Activated T-helper 2 cell treated with anti-CD3 and anti-CD28 coated beads, Interferon-gamma antibody, Interleukin-2, Interleukin-4, amounts not matched to agents 10 μg/mL and 5 μg/mL and 100 μg/mL, durations not matched to agents 14 hours and 24 hours and 36 hours (primary cell): ENCODE results near the gene KLK13. TPM values are rescaled to one million over a fixed set of nuclear protein-coding genes. Genes with fewer than 3 reads are reported as not detected.

Experiments
- DNase-seq: peaks from one replicate; pipeline ENCODE4 v3.0.0; 2021; ENCODE audit warnings: low spot score
- H3K27ac Mint-ChIP-seq: one replicate; pipeline ENCODE4 v1.8.0; 2021; ENCODE audit warnings: mixed read lengths
- H3K27me3 Mint-ChIP-seq: one replicate; pipeline ENCODE4 v1.8.0; 2021; ENCODE audit warnings: low read depth, mixed read lengths
- H3K36me3 Mint-ChIP-seq: one replicate; pipeline ENCODE4 v1.8.0; 2021; ENCODE audit warnings: low read depth, mixed read lengths
- H3K4me1 Mint-ChIP-seq: one replicate; pipeline ENCODE4 v1.8.0; 2021; ENCODE audit warnings: low read depth, mixed read lengths
- H3K4me3 Mint-ChIP-seq: one replicate; pipeline ENCODE4 v1.8.0; 2021; ENCODE audit warnings: low read depth, mild to moderate bottlenecking, moderate library complexity, mixed read lengths
- H3K9me3 Mint-ChIP-seq: one replicate; pipeline ENCODE4 v1.8.0; 2021; ENCODE audit warnings: mixed read lengths
- intact Hi-C: fragments of 100-400 bp; cut with micrococcal nuclease; formaldehyde crosslinking; loops from one replicate; pipeline ENCODE4 v1.15.1; 2023
- total RNA-seq: library from RNA; stranded (reverse); gene quantifications from 2 replicates; pipeline ENCODE4 v1.2.3, GENCODE V29; 2022

Gene KLK13
- total RNA-seq, 1 donor from 2014 or later = not detected

GRCh38 chr19:51098365-51099046 lies 33.6 kb upstream of the KLK13 start:
- peaks cover 46% of the 10 kb centered on the region for H3K36me3 Mint-ChIP-seq
- no peak for DNase-seq
- intact Hi-C loops = no loop called here
- peaks cover 16% of the 10 kb centered on the region for H3K4me1 Mint-ChIP-seq
- H3K27me3 Mint-ChIP-seq = no peaks in the 10 kb centered on the region
- no peak overlapping the region for H3K27ac Mint-ChIP-seq
- H3K9me3 Mint-ChIP-seq = no peaks in the 10 kb centered on the region
- no peak overlapping the region for H3K4me3 Mint-ChIP-seq

GRCh38 chr19:51097796-51098195 lies 32.9 kb upstream of the KLK13 start:
- Mint-ChIP-seq H3K27me3 (no peaks in the 10 kb centered on the region), H3K4me1 (peaks cover 15% of the 10 kb centered on the region), H3K4me3 (no peak overlapping the region), H3K36me3 (peaks cover 40% of the 10 kb centered on the region), H3K27ac (no peak overlapping the region), H3K9me3 (no peaks in the 10 kb centered on the region)
- intact Hi-C loops = no loop called here
- DNase-seq = no peak

- H3K4me1 Mint-ChIP-seq = peaks cover 10% of the 10 kb centered on the region
- H3K9me3 Mint-ChIP-seq = no peaks in the 10 kb centered on the region
- H3K27me3 Mint-ChIP-seq = no peaks in the 10 kb centered on the region
- H3K27ac Mint-ChIP-seq = no peak overlapping the region
- H3K4me3 Mint-ChIP-seq = no peak overlapping the region
- DNase-seq = peak; percentile 53
- H3K36me3 Mint-ChIP-seq = peaks cover 35% of the 10 kb centered on the region
- intact Hi-C loops = no loop called here
These were observed 32.4 kb upstream of the KLK13 start for GRCh38 chr19:51097166-51097738.

GRCh38 chr19:51096473-51097165 lies 31.7 kb upstream of the KLK13 start:
- H3K27me3 Mint-ChIP-seq = no peaks in the 10 kb centered on the region
- intact Hi-C loops = no loop called here
- no peak for DNase-seq
- no peaks in the 10 kb centered on the region for H3K9me3 Mint-ChIP-seq
- H3K27ac Mint-ChIP-seq = no peak overlapping the region
- H3K4me1 Mint-ChIP-seq = peaks cover 9% of the 10 kb centered on the region
- no peak overlapping the region for H3K4me3 Mint-ChIP-seq
- peaks cover 30% of the 10 kb centered on the region for H3K36me3 Mint-ChIP-seq

- DNase-seq = no peak
- no peak overlapping the region for H3K27ac Mint-ChIP-seq
- intact Hi-C loops = loop anchor here (5.0 kb wide), 1 partner anchor 162 kb away; no protein-coding TSS in a partner anchor
These were observed 29.9 kb upstream of the KLK13 start for GRCh38 chr19:51094696-51095279.

GRCh38 chr19:51093510-51094345 lies 28.8 kb upstream of the KLK13 start:
- Mint-ChIP-seq H3K9me3 (no peaks in the 10 kb centered on the region), H3K4me3 (no peak overlapping the region), H3K27me3 (no peaks in the 10 kb centered on the region), H3K36me3 (peaks cover 22% of the 10 kb centered on the region), H3K4me1 (peaks cover 9% of the 10 kb centered on the region), H3K27ac (no peak overlapping the region)
- no peak for DNase-seq
- intact Hi-C loops = loop anchor here (5.0 kb wide), 1 partner anchor 161 kb away; no protein-coding TSS in a partner anchor

More at GRCh38 chr19:51094696-51095279, 29.9 kb upstream of the KLK13 start:
- no peak overlapping the region for H3K4me3 Mint-ChIP-seq
- peaks cover 9% of the 10 kb centered on the region for H3K4me1 Mint-ChIP-seq
- no peaks in the 10 kb centered on the region for H3K9me3 Mint-ChIP-seq
- no peaks in the 10 kb centered on the region for H3K27me3 Mint-ChIP-seq
- H3K36me3 Mint-ChIP-seq = peaks cover 25% of the 10 kb centered on the region

- no peaks in the 10 kb centered on the region for H3K9me3 Mint-ChIP-seq
- peaks cover 19% of the 10 kb centered on the region for H3K36me3 Mint-ChIP-seq
- no peak overlapping the region for H3K4me3 Mint-ChIP-seq
- no peaks in the 10 kb centered on the region for H3K27me3 Mint-ChIP-seq
- intact Hi-C loops = loop anchor here (5.0 kb wide), 1 partner anchor 161 kb away; no protein-coding TSS in a partner anchor
- DNase-seq = no peak
- H3K4me1 Mint-ChIP-seq = peaks cover 9% of the 10 kb centered on the region
- H3K27ac Mint-ChIP-seq = no peak overlapping the region
These were observed 28.2 kb upstream of the KLK13 start for GRCh38 chr19:51093101-51093500.

GRCh38 chr19:51091895-51092873 lies 27.3 kb upstream of the KLK13 start:
- no peak overlapping the region for H3K27ac Mint-ChIP-seq
- H3K36me3 Mint-ChIP-seq = peaks cover 10% of the 10 kb centered on the region
- no peak overlapping the region for H3K4me3 Mint-ChIP-seq
- no peak for DNase-seq
- H3K4me1 Mint-ChIP-seq = peaks cover 7% of the 10 kb centered on the region
- intact Hi-C loops = loop anchor here (5.0 kb wide), 1 partner anchor 160 kb away; no protein-coding TSS in a partner anchor
- no peaks in the 10 kb centered on the region for H3K27me3 Mint-ChIP-seq
- H3K9me3 Mint-ChIP-seq = no peaks in the 10 kb centered on the region

- Mint-ChIP-seq H3K27ac (no peak overlapping the region), H3K36me3 (peaks cover 3% of the 10 kb centered on the region)
These were observed 26.2 kb upstream of the KLK13 start for GRCh38 chr19:51091126-51091525.

GRCh38 chr19:51090471-51090870 lies 25.6 kb upstream of the KLK13 start:
- intact Hi-C loops = loop anchor here (5.0 kb wide), 1 partner anchor 158 kb away; no protein-coding TSS in a partner anchor
- Mint-ChIP-seq H3K36me3 (no peaks in the 10 kb centered on the region), H3K27ac (no peak overlapping the region), H3K4me3 (no peak overlapping the region), H3K27me3 (no peaks in the 10 kb centered on the region), H3K4me1 (no peaks in the 10 kb centered on the region), H3K9me3 (no peaks in the 10 kb centered on the region)
- no peak for DNase-seq

More at GRCh38 chr19:51091126-51091525, 26.2 kb upstream of the KLK13 start:
- DNase-seq = no peak
- Mint-ChIP-seq H3K4me1 (no peaks in the 10 kb centered on the region), H3K27me3 (no peaks in the 10 kb centered on the region), H3K4me3 (no peak overlapping the region), H3K9me3 (no peaks in the 10 kb centered on the region)
- intact Hi-C loops = loop anchor here (5.0 kb wide), 1 partner anchor 159 kb away; no protein-coding TSS in a partner anchor

- H3K9me3 Mint-ChIP-seq = no peaks in the 10 kb centered on the region
- intact Hi-C loops = loop anchor here (5.0 kb wide), 1 partner anchor 157 kb away; no protein-coding TSS in a partner anchor
- H3K27me3 Mint-ChIP-seq = no peaks in the 10 kb centered on the region
- H3K27ac Mint-ChIP-seq = no peak overlapping the region
- no peak overlapping the region for H3K4me3 Mint-ChIP-seq
- no peaks in the 10 kb centered on the region for H3K4me1 Mint-ChIP-seq
- H3K36me3 Mint-ChIP-seq = no peaks in the 10 kb centered on the region
- DNase-seq = no peak
These were observed 24.9 kb upstream of the KLK13 start for GRCh38 chr19:51089786-51090185.
